ENCODE results near the gene FRG2. TPM values are rescaled to one million over a fixed set of nuclear protein-coding genes. Genes with fewer than 3 reads are reported as not detected.
"Not testable (repeated sequence)": the region's sequence is repeated elsewhere in the genome, so short reads cannot be mapped to it uniquely, and the experiment has no call there.

Gene FRG2
- not detected for total RNA-seq
- long read RNA-seq, donor 1: 0 reads
- long read RNA-seq, donor 2: 0 reads

- intact Hi-C loops (cut with DNase I); DNase-seq (ENCODE audit: low spot score): not testable (repeated sequence)
Measured at GRCh38 chr4:190027156-190027555, at the start of gene FRG2. FRG2 (minus strand) TSS chr4:190027256; CDS start chr4:190027204, 52 bp downstream.

GRCh38 chr4:190068351-190068750, 41.3 kb upstream of the FRG2 start:
- intact Hi-C loops (cut with DNase I): not testable (repeated sequence)
- DNase-seq (ENCODE audit: low spot score): peak; percentile 77

GRCh38 chr4:190064805-190065204, 37.7 kb upstream of the FRG2 start:
- intact Hi-C loops (cut with DNase I); DNase-seq (ENCODE audit: low spot score): not testable (repeated sequence)

GRCh38 chr4:190064342-190064741, 37.3 kb upstream of the FRG2 start, which contains the start of gene DBET:
DBET (plus strand) TSS chr4:190064502.
- intact Hi-C loops (cut with DNase I); DNase-seq (ENCODE audit: low spot score): not testable (repeated sequence)

- intact Hi-C loops (cut with DNase I): not testable (repeated sequence)
- peak; percentile 75 for DNase-seq (ENCODE audit: low spot score)
Measured at GRCh38 chr4:190058997-190059396, 31.9 kb upstream of the FRG2 start.

- DNase-seq (ENCODE audit: low spot score); intact Hi-C loops (cut with DNase I): not testable (repeated sequence)
Measured at GRCh38 chr4:190049378-190050239, 22.6 kb upstream of the FRG2 start.

GRCh38 chr4:190047627-190048026, 20.6 kb upstream of the FRG2 start:
- intact Hi-C loops (cut with DNase I); DNase-seq (ENCODE audit: low spot score): not testable (repeated sequence)

- intact Hi-C loops (cut with DNase I); DNase-seq (ENCODE audit: low spot score): not testable (repeated sequence)
Measured at GRCh38 chr4:190040873-190041272, 13.8 kb upstream of the FRG2 start.

GRCh38 chr4:190037704-190038388, 10.8 kb upstream of the FRG2 start:
- intact Hi-C loops (cut with DNase I); DNase-seq (ENCODE audit: low spot score): not testable (repeated sequence)

- DNase-seq (ENCODE audit: low spot score); intact Hi-C loops (cut with DNase I): not testable (repeated sequence)
Measured at GRCh38 chr4:190031264-190031663, 4.2 kb upstream of the FRG2 start.

- DNase-seq (ENCODE audit: low spot score); intact Hi-C loops (cut with DNase I): not testable (repeated sequence)
Measured at GRCh38 chr4:190022614-190023281, 4.3 kb downstream of the FRG2 start.

GRCh38 chr4:190021973-190022372, 5.1 kb downstream of the FRG2 start:
- DNase-seq (ENCODE audit: low spot score); intact Hi-C loops (cut with DNase I): not testable (repeated sequence)

GRCh38 chr4:190020790-190021717, 6.0 kb downstream of the FRG2 start:
- intact Hi-C loops (cut with DNase I): no loop called here
- no peak for DNase-seq (ENCODE audit: low spot score)

GRCh38 chr4:190019859-190020463, 7.1 kb downstream of the FRG2 start:
- DNase-seq (ENCODE audit: low spot score); intact Hi-C loops (cut with DNase I): not testable (repeated sequence)

GRCh38 chr4:190019023-190019858, 7.8 kb downstream of the FRG2 start:
- DNase-seq (ENCODE audit: low spot score): peak; percentile 79
- intact Hi-C loops (cut with DNase I): no loop called here

GRCh38 chr4:190018201-190018920, 8.7 kb downstream of the FRG2 start:
- DNase-seq (ENCODE audit: low spot score): peak; percentile 79
- intact Hi-C loops (cut with DNase I): no loop called here

Measured in posterior vena cava (tissue), 2 donors.